HG02642 (cell line): Measurements from ENCODE around the gene WNT6.

Source experiments
- ATAC-seq: cut with Tn5 transposase; IDR thresholded peaks from one replicate; pipeline ENCODE4 v1.9.1; 2021; ENCODE audit warnings: mild to moderate bottlenecking; ENCODE audit not compliant: unreplicated experiment, poor library complexity

WNT6 gene

GRCh38 chr2:218859556-218859987 is at the start of gene WNT6:
TSS of gene WNT6 (plus strand) at chr2:218859805. CDS start at chr2:218860038, 233 bp downstream.
- ATAC-seq, result no peak

- no peak for ATAC-seq
These were observed 49.3 kb upstream of the WNT6 start for GRCh38 chr2:218810256-218810655.

GRCh38 chr2:218811382-218811781 is 48.2 kb upstream of the WNT6 start:
- ATAC-seq, result no peak

GRCh38 chr2:218812096-218812815 is 47.3 kb upstream of the WNT6 start:
- ATAC-seq, result no peak

GRCh38 chr2:218812861-218813260 is 46.7 kb upstream of the WNT6 start:
- ATAC-seq, result no peak

GRCh38 chr2:218813771-218814460 is 45.7 kb upstream of the WNT6 start:
- no peak for ATAC-seq

- ATAC-seq, result no peak
These were observed 44.9 kb upstream of the WNT6 start for GRCh38 chr2:218814540-218815243.

- ATAC-seq, result no peak
These were observed 44.4 kb upstream of the WNT6 start for GRCh38 chr2:218815244-218815637.

- ATAC-seq, result no peak
These were observed 44.0 kb upstream of the WNT6 start for GRCh38 chr2:218815649-218816048.

GRCh38 chr2:218816561-218817011 is 43.0 kb upstream of the WNT6 start:
- ATAC-seq, result no peak

GRCh38 chr2:218819093-218819492 is 40.5 kb upstream of the WNT6 start:
- ATAC-seq, result no peak

- no peak for ATAC-seq
These were observed 38.7 kb upstream of the WNT6 start for GRCh38 chr2:218820746-218821369.

- ATAC-seq, result no peak
These were observed 37.9 kb upstream of the WNT6 start for GRCh38 chr2:218821605-218822211.

GRCh38 chr2:218822622-218823021 is 37.0 kb upstream of the WNT6 start:
- no peak for ATAC-seq

GRCh38 chr2:218823196-218823855 is 36.3 kb upstream of the WNT6 start:
- ATAC-seq, result no peak

GRCh38 chr2:218824004-218824403 is 35.6 kb upstream of the WNT6 start:
- no peak for ATAC-seq

- ATAC-seq, result no peak
These were observed 32.8 kb upstream of the WNT6 start for GRCh38 chr2:218826791-218827190.

GRCh38 chr2:218827701-218828476 is 31.7 kb upstream of the WNT6 start:
- no peak for ATAC-seq

- no peak for ATAC-seq
These were observed 31.2 kb upstream of the WNT6 start for GRCh38 chr2:218828477-218828778.
